Iris pigment epithelial cell (primary cell): Measurements from ENCODE around the gene LRP1B.

Source experiments
- DNase-seq: peaks from one replicate; pipeline ENCODE4 v3.0.0-alpha.2; 2011; ENCODE audit warnings: low read depth

Gene LRP1B

GRCh38 chr2:140246957-140247356, 1883.9 kb downstream of the LRP1B start:
- no peak for DNase-seq

GRCh38 chr2:140246058-140246457, 1884.8 kb downstream of the LRP1B start:
- no peak for DNase-seq

GRCh38 chr2:140242889-140243288, 1887.9 kb downstream of the LRP1B start:
- DNase-seq: no peak

GRCh38 chr2:140234116-140234515, 1896.7 kb downstream of the LRP1B start:
- no peak for DNase-seq

GRCh38 chr2:140210963-140211362, 1919.9 kb downstream of the LRP1B start:
- no peak for DNase-seq

- DNase-seq: no peak
Measured at GRCh38 chr2:140205093-140205492, 1925.7 kb downstream of the LRP1B start.

- DNase-seq: no peak
Measured at GRCh38 chr2:140203347-140203746, 1927.5 kb downstream of the LRP1B start.

- no peak for DNase-seq
Measured at GRCh38 chr2:140201572-140201971, 1929.2 kb downstream of the LRP1B start.

- DNase-seq: no peak
Measured at GRCh38 chr2:140200764-140201163, 1930.1 kb downstream of the LRP1B start.

- no peak for DNase-seq
Measured at GRCh38 chr2:140200307-140200706, 1930.5 kb downstream of the LRP1B start.

- no peak for DNase-seq
Measured at GRCh38 chr2:140199312-140199711, 1931.5 kb downstream of the LRP1B start.

GRCh38 chr2:140187086-140187485, 1943.7 kb downstream of the LRP1B start:
- DNase-seq: no peak

GRCh38 chr2:140186313-140186712, 1944.5 kb downstream of the LRP1B start:
- no peak for DNase-seq

GRCh38 chr2:140185076-140185475, 1945.7 kb downstream of the LRP1B start:
- no peak for DNase-seq

GRCh38 chr2:140183056-140183765, 1947.6 kb downstream of the LRP1B start:
- DNase-seq: no peak
